Measurements from ENCODE around the gene SPNS2.

The SPNS2 gene

DNA sequence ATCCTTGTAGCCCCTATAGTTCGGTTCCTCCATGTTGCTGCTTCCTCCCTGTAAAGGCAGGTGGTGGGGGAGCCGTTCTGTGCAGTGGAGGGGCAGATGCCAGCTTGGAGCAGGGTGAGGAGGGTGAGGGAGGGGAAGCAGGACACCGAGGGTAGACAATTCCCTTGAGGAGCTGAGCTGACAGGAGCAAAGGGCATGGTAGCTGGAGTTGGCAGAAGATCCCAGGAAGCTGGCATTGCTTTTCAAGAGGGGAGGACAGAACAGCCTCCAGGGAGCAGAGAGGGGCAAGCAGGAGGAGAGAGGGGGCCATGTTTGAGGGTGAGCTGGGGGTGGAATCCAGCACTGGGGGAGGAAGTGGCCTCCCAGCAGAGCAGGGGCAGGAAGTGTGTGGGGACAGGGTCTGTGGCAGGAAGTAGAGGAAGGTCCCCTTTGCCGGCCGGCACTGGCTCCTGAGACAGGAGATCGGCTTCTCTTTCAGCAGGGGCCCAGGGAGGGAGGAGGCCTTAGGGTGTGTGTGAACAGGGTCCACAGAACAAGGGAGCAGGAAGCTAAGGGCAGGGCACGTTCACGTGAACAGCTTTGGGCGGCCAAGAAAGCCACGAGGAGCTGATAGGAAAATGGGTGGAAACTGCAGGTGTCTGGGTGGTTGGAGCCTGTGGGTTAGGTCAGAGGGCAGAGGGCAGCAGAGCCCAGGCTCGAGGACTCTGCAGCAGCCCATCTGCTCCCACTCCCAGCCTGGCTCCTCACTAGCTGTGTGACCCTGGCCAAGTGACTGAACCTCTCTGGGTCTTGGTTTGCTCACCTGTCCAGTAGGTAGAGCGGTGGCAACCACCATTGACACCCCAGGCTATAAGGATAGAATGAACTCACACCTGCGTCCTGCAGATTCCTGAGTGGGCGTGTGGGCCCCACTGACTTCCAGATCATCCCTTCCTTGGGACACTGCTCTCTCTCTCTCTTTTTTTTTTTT is 17.5 kb upstream of the SPNS2 start:
- Histone ChIP-seq H3K4me3 (ENCODE audit: low read depth, low read length) (no peak overlapping the region), H3K79me2 (ENCODE audit: control insufficient read depth, insufficient read depth, low read length, unreplicated experiment) (no peaks in the 10 kb centered on the region), H3K4me1 (ENCODE audit: control insufficient read depth, insufficient read depth, low read length, unreplicated experiment) (peaks cover 3% of the 10 kb centered on the region), H3K36me3 (ENCODE audit: insufficient read depth, low read length) (no peaks in the 10 kb centered on the region), H3K27ac (ENCODE audit: low read depth, low read length) (no peak overlapping the region), H2AFZ (ENCODE audit: low read length, unreplicated experiment) (no peak overlapping the region), H3K27me3 (ENCODE audit: insufficient read depth, low read length) (no peaks in the 10 kb centered on the region)

DNA sequence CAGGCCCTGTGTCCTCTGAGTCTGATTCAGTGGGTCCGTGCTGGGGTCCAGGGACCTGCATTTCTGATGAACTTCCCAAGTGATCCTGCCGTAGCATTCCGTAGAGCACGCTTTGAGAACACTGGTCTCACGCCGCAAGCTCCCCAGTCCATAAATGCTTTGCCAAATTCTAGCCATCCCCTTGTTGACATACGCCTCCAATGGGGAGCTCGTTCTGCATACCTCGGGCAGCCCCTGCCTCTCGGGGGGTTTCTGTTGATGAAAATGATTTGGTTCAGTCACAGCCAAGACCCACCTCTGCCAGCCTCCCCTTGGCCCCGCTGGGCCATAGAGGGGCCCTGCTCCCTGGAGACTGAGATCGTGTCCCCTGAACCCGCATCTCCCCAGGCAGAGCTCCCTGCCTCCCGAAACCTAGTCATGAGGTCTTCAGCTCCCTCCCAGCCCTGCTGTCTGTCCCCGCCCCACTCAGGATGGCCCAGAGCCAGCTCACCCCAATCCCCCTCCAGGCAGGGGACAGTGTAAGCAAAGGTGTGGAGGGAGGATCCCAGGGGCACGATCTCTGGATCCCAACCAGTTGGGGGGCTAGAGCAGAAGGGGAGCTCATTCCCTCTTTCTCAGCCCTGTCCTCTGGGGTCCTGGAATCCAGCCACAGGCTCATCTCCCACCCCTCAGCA is 16.2 kb upstream of the SPNS2 start:
- no peak overlapping the region for H3K27ac ChIP-seq (ENCODE audit: low read depth, low read length)
- no peak overlapping the region for H2AFZ ChIP-seq (ENCODE audit: low read length, unreplicated experiment)
- H3K79me2 ChIP-seq (ENCODE audit: control insufficient read depth, insufficient read depth, low read length, unreplicated experiment) = no peaks in the 10 kb centered on the region
- no peaks in the 10 kb centered on the region for H3K36me3 ChIP-seq (ENCODE audit: insufficient read depth, low read length)
- H3K27me3 ChIP-seq (ENCODE audit: insufficient read depth, low read length) = no peaks in the 10 kb centered on the region
- no peak overlapping the region for H3K4me3 ChIP-seq (ENCODE audit: low read depth, low read length)
- H3K4me1 ChIP-seq (ENCODE audit: control insufficient read depth, insufficient read depth, low read length, unreplicated experiment) = peaks cover 2% of the 10 kb centered on the region

DNA sequence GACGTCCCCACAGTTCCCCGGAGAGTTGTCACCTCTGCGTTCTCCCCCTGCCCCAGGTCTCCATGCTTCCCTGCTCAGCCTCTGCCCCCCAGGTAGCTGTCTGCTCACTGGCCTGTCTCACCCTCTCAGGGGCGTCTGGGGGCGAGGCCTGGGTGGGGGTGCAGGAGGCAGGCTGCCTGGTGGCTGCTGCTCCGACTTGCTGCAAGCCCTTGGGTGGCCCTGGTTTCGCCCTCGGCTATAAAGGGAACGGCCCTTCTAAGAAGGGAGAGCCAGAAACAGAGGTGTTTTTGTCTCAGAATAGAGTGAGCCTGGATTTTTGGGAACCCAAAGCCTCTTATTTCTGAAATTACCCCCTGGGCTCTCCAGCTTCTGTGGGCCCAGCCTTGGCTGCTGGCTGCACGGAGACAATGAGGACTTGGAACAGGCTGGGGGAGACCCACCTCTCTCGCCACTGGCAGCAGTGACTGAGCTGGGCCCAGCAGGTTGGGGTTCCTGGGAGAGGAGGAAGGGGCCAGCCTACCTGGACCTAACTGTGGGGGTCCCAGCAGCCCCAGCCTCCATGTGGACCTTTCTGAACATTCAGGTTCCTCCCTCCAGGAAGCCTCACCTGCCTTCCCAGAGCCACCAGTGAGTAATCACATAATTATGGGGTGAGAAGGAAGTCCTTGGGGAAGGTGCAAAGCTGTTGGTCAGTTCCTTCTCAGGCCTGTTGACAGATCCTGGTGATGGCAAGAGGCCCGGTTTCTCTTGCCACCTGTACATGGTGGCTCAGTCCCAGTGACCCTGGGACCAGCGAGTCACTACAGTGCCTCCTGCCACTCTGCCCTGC is 15.5 kb upstream of the SPNS2 start:
- Histone ChIP-seq H3K79me2 (ENCODE audit: control insufficient read depth, insufficient read depth, low read length, unreplicated experiment) (no peaks in the 10 kb centered on the region), H3K27me3 (ENCODE audit: insufficient read depth, low read length) (no peaks in the 10 kb centered on the region), H3K27ac (ENCODE audit: low read depth, low read length) (no peak overlapping the region), H2AFZ (ENCODE audit: low read length, unreplicated experiment) (no peak overlapping the region), H3K36me3 (ENCODE audit: insufficient read depth, low read length) (no peaks in the 10 kb centered on the region), H3K4me1 (ENCODE audit: control insufficient read depth, insufficient read depth, low read length, unreplicated experiment) (no peaks in the 10 kb centered on the region), H3K4me3 (ENCODE audit: low read depth, low read length) (no peak overlapping the region)

DNA sequence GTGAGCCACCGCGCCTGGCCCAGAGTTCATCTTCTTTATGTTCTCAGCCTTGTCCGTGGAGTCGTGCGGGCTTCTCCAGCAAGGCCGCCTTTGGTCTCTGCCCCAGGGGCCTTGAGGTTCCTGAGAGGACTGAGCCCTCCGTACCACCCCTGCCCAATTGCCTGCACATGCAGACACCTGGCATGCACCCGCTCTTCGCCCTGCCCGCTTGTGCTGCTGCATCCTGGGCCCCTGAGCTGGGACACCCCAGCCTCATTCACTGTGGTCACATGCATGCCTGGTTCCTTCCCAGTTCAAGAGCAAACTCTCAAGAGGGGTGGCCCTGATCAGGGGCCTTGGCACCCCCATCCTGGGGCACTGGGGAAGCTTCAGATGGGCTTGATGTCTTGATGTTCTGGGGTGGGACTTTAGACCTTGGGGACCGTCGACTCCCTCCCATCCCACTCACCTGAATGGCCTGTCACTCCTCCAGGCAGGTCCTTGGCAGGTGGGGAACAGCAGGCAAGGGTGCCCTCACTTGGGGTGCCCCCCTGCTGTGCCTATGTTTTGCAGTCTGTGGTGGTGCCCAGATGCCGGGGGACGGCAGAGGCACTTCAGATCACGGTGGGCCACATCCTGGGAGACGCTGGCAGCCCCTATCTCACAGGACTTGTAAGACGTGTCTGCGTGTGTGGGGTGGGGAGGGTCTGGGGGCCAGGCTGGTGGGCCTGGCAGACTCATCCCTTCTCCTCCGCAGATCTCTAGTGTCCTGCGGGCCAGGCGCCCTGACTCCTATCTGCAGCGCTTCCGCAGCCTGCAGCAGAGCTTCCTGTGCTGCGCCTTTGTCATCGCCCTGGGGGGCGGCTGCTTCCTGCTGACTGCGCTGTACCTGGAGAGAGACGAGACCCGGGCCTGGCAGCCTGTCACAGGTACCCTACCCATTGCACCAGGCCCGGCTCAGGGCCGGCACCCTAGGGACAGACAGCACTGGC is 12.7 kb upstream of the SPNS2 start:
- H3K27ac ChIP-seq (ENCODE audit: low read depth, low read length) = no peak overlapping the region
- H3K27me3 ChIP-seq (ENCODE audit: insufficient read depth, low read length) = no peaks in the 10 kb centered on the region
- no peak overlapping the region for H2AFZ ChIP-seq (ENCODE audit: low read length, unreplicated experiment)
- H3K79me2 ChIP-seq (ENCODE audit: control insufficient read depth, insufficient read depth, low read length, unreplicated experiment) = no peaks in the 10 kb centered on the region
- H3K4me3 ChIP-seq (ENCODE audit: low read depth, low read length) = no peak overlapping the region
- no peaks in the 10 kb centered on the region for H3K4me1 ChIP-seq (ENCODE audit: control insufficient read depth, insufficient read depth, low read length, unreplicated experiment)
- no peaks in the 10 kb centered on the region for H3K36me3 ChIP-seq (ENCODE audit: insufficient read depth, low read length)

DNA sequence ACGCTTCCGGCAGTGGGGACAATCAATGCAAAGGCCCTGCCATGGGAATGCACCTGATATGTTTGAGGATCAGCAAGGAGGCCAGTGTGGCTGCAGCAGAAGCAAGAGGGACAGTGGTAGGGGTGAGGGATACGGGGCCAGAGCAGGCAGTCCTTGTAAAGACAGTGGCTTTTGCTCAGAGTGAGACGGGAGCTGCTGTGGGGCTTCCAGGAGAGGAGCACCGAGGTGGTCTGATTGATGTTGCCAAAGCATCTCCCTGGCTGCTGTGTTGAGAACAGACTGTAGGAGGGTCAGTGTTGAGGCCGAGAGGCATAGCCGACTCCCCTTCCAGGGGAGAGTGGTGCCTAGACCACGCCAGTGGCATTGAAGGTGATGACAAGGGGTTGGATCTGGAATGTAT is 11.4 kb upstream of the SPNS2 start:
- Histone ChIP-seq H3K27ac (ENCODE audit: low read depth, low read length) (no peak overlapping the region), H3K79me2 (ENCODE audit: control insufficient read depth, insufficient read depth, low read length, unreplicated experiment) (no peaks in the 10 kb centered on the region), H3K4me1 (ENCODE audit: control insufficient read depth, insufficient read depth, low read length, unreplicated experiment) (no peaks in the 10 kb centered on the region), H2AFZ (ENCODE audit: low read length, unreplicated experiment) (no peak overlapping the region), H3K36me3 (ENCODE audit: insufficient read depth, low read length) (no peaks in the 10 kb centered on the region), H3K4me3 (ENCODE audit: low read depth, low read length) (no peak overlapping the region), H3K27me3 (ENCODE audit: insufficient read depth, low read length) (no peaks in the 10 kb centered on the region)

DNA sequence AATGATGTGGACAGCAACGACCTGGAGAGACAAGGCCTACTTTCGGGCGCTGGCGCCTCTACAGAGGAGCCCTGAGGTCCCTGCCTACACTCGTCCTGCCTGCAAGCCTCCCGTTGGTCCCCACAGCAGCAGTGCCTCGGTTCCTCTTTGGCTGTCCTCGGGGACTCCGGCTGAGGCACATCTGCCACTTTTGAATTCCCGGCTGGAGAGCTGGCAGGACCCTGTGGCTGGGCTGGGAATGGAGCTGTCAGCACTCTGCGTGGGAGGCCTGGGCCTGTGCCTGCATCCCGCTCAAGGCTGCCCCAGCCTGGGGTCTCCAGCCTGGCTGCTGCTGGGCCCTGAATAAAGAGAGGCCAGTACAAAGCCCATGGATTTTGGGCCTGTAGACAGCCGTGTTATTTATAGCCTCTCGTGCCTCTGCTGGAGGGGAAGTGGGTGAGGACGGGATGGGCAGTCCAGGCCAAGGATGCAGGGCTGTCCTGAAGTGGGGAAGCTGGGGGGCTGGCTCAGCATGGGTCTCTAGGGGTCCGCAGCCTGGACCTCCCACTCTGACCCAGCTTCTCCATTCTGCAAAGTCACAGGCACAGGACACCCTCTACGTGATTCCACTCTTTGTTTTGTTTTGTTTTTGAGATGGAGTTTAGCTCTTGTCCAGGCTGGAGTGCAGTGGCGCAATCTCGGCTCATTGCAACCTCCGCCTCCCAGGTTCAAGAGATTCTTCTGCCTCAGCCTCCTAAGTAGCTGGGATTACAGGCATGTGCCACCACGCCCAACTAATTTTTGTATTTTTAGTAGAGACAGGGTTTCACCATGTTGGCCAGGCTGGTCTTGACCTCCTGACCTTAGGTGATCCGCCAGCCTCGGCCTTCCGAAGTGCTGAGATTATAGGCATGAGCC is 10.6 kb upstream of the SPNS2 start:
- Histone ChIP-seq H2AFZ (ENCODE audit: low read length, unreplicated experiment) (no peak overlapping the region), H3K27ac (ENCODE audit: low read depth, low read length) (no peak overlapping the region), H3K4me3 (ENCODE audit: low read depth, low read length) (no peak overlapping the region), H3K4me1 (ENCODE audit: control insufficient read depth, insufficient read depth, low read length, unreplicated experiment) (no peaks in the 10 kb centered on the region), H3K27me3 (ENCODE audit: insufficient read depth, low read length) (no peaks in the 10 kb centered on the region), H3K79me2 (ENCODE audit: control insufficient read depth, insufficient read depth, low read length, unreplicated experiment) (no peaks in the 10 kb centered on the region), H3K36me3 (ENCODE audit: insufficient read depth, low read length) (no peaks in the 10 kb centered on the region)

DNA sequence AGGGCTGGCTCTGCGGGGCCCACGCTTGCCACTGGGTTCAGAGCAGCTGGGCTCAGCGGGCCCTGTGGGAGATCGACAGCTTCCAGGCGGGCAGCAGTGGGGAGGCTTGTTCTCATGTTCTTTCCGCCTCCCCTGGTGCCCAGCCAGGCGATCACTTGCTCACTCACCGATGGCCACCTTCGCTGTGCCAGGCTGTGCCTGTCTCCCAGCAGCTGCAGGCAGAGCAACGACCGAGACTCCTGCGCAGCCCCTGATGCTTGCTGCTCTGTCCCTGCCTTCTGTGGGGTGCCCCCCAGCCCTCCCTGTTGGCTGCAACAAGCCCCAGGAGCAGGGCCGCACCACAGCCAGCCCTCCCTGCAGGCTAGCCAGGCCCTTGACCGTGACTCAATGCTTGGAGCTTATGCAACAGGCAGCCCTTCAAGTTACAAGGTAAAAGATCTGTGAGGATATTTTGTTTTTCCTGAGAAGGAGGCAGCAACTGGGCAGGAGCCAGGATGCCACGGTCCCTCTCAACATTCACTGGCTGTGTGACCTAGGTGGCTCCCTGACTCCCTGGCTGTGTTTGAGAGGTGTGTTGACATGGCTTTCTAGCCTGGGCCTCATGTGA is 9.6 kb upstream of the SPNS2 start:
- H3K4me1 ChIP-seq (ENCODE audit: control insufficient read depth, insufficient read depth, low read length, unreplicated experiment) = no peaks in the 10 kb centered on the region
- H2AFZ ChIP-seq (ENCODE audit: low read length, unreplicated experiment) = no peak overlapping the region
- H3K27me3 ChIP-seq (ENCODE audit: insufficient read depth, low read length) = no peaks in the 10 kb centered on the region
- H3K79me2 ChIP-seq (ENCODE audit: control insufficient read depth, insufficient read depth, low read length, unreplicated experiment) = no peaks in the 10 kb centered on the region
- H3K27ac ChIP-seq (ENCODE audit: low read depth, low read length) = no peak overlapping the region
- H3K4me3 ChIP-seq (ENCODE audit: low read depth, low read length) = no peak overlapping the region
- no peaks in the 10 kb centered on the region for H3K36me3 ChIP-seq (ENCODE audit: insufficient read depth, low read length)

DNA sequence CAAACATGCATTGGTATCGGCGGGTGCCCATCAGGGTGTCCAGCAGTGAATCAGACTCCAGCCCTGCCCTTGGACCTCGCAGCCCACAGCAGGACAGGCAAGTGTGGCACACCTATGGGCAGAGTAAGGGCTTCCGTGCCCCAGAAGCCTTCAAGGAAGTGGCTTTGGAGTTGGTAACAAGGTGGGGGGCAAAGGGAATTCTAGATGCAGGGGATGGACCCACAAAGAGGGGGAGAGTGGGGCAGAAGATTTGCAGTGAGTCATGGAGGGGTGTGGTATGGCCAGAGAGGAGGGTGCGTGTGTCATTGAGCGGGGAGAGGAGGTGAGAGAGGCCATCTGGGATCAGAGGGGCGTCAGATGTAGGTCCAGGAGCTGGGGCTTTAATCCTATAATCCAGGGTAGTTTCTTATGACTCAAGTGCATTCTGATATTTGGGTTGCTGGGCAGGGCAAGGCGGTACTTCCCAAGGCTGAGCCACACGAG is 8.5 kb upstream of the SPNS2 start:
- H3K4me3 ChIP-seq (ENCODE audit: low read depth, low read length) = no peak overlapping the region
- H3K4me1 ChIP-seq (ENCODE audit: control insufficient read depth, insufficient read depth, low read length, unreplicated experiment) = no peaks in the 10 kb centered on the region
- H3K79me2 ChIP-seq (ENCODE audit: control insufficient read depth, insufficient read depth, low read length, unreplicated experiment) = no peaks in the 10 kb centered on the region
- no peak overlapping the region for H2AFZ ChIP-seq (ENCODE audit: low read length, unreplicated experiment)
- H3K36me3 ChIP-seq (ENCODE audit: insufficient read depth, low read length) = no peaks in the 10 kb centered on the region
- H3K27me3 ChIP-seq (ENCODE audit: insufficient read depth, low read length) = no peaks in the 10 kb centered on the region
- H3K27ac ChIP-seq (ENCODE audit: low read depth, low read length) = no peak overlapping the region

DNA sequence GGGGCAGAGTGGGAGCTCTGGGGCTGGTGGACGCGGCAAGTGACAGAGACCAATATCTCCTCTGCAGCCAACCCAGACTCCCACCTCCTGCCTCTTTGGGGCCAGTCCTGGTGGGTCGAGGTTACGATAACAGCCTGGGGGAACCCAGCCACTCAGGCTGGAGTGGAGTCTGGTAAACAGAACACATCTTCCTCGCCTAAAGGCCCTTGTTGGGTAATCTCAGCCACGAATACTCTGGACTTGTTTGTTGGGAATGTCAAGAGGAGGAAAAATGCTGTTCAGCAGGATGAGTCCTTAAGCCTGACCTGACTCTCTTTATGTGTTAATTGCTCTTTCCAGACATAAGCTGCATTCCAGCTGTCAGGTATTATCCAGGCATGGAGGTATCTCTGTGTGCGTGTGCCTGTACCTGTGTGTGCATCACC is 8.0 kb upstream of the SPNS2 start:
- H2AFZ ChIP-seq (ENCODE audit: low read length, unreplicated experiment) = no peak overlapping the region
- H3K36me3 ChIP-seq (ENCODE audit: insufficient read depth, low read length) = no peaks in the 10 kb centered on the region
- H3K4me3 ChIP-seq (ENCODE audit: low read depth, low read length) = no peak overlapping the region
- no peaks in the 10 kb centered on the region for H3K27me3 ChIP-seq (ENCODE audit: insufficient read depth, low read length)
- no peaks in the 10 kb centered on the region for H3K79me2 ChIP-seq (ENCODE audit: control insufficient read depth, insufficient read depth, low read length, unreplicated experiment)
- no peak overlapping the region for H3K27ac ChIP-seq (ENCODE audit: low read depth, low read length)
- H3K4me1 ChIP-seq (ENCODE audit: control insufficient read depth, insufficient read depth, low read length, unreplicated experiment) = no peaks in the 10 kb centered on the region
